DND-41 (cell line): Measurements from ENCODE around the gene MARCKSL1.

Experiments used
- ATAC-seq: fragments of 200-7000 bp; cut with Tn5 transposase; 3 replicates; pipeline ENCODE4 v1.9.1; 2021; ENCODE audit warnings: low read depth; ENCODE audit not compliant: insufficient read depth
- DNase-seq: peaks from one replicate; pipeline ENCODE4 v3.0.0-alpha.2; 2020
- H2AFZ ChIP-seq: 2 replicates; pipeline ENCODE4 v1.6.0; 2012; ENCODE audit warnings: low read depth, low read length
- H3K27ac ChIP-seq: 2 replicates; pipeline ENCODE4 v1.5.1; 2012; ENCODE audit warnings: low read length, inconsistent platforms
- H3K27me3 ChIP-seq: fragments of 200-600 bp; sonication (generic); 2 replicates; pipeline ENCODE4 v1.6.0; 2012; ENCODE audit warnings: low read length, mild to moderate bottlenecking, inconsistent platforms; ENCODE audit not compliant: insufficient read depth, poor library complexity
- H3K36me3 ChIP-seq: 2 replicates; pipeline ENCODE4 v1.5.1; 2012; ENCODE audit warnings: low read length, inconsistent platforms; ENCODE audit not compliant: insufficient read depth
- H3K4me1 ChIP-seq: 2 replicates; pipeline ENCODE4 v1.5.1; 2012; ENCODE audit warnings: mild to moderate bottlenecking, low read length; ENCODE audit not compliant: insufficient read depth
- H3K4me2 ChIP-seq: 2 replicates; pipeline ENCODE4 v1.6.0; 2012; ENCODE audit warnings: mild to moderate bottlenecking, moderate library complexity, low read length, inconsistent platforms; ENCODE audit not compliant: insufficient read depth
- H3K4me3 ChIP-seq, 2 experiments: fragments of 200-600 bp in 1 of 2; shearing (Covaris generic) in 1 of 2; 2 replicates each; pipeline ENCODE4 v1.5.1; 2012 to 2016; ENCODE audit warnings: inconsistent platforms in 2 of 2, low read length in 2 of 2, mild to moderate bottlenecking in 2 of 2, low read depth in 1 of 2, moderate library complexity in 1 of 2
- H3K79me2 ChIP-seq: 2 replicates; pipeline ENCODE4 v1.6.0; 2012; ENCODE audit warnings: low read length, inconsistent platforms; ENCODE audit not compliant: insufficient read depth
- H3K9ac ChIP-seq: 2 replicates; pipeline ENCODE4 v1.6.0; 2012; ENCODE audit warnings: low read depth, mild to moderate bottlenecking, inconsistent platforms, low read length, moderate library complexity
- H3K9me3 ChIP-seq: 2 replicates; pipeline ENCODE4 v1.5.1; 2012; ENCODE audit warnings: low read length, moderate library complexity, mild to moderate bottlenecking, inconsistent platforms; ENCODE audit not compliant: insufficient read depth, severe bottlenecking
- H4K20me1 ChIP-seq: 2 replicates; pipeline ENCODE4 v1.6.0; 2012; ENCODE audit warnings: low read length; ENCODE audit not compliant: insufficient read depth
- CTCF ChIP-seq: IDR thresholded peaks from 2 replicates; pipeline ENCODE4 v1.5.1; 2012; ENCODE audit warnings: borderline replicate concordance, low read length, moderate library complexity, mild to moderate bottlenecking; ENCODE audit not compliant: poor library complexity, severe bottlenecking; ENCODE audit errors: extremely low read depth
- EZH2 ChIP-seq: IDR thresholded peaks from 3 replicates; pipeline ENCODE4 v1.6.1; 2012; ENCODE audit warnings: borderline replicate concordance, low read depth, mild to moderate bottlenecking, moderate library complexity, low read length, inconsistent platforms; ENCODE audit not compliant: severe bottlenecking

The MARCKSL1 gene

DNA sequence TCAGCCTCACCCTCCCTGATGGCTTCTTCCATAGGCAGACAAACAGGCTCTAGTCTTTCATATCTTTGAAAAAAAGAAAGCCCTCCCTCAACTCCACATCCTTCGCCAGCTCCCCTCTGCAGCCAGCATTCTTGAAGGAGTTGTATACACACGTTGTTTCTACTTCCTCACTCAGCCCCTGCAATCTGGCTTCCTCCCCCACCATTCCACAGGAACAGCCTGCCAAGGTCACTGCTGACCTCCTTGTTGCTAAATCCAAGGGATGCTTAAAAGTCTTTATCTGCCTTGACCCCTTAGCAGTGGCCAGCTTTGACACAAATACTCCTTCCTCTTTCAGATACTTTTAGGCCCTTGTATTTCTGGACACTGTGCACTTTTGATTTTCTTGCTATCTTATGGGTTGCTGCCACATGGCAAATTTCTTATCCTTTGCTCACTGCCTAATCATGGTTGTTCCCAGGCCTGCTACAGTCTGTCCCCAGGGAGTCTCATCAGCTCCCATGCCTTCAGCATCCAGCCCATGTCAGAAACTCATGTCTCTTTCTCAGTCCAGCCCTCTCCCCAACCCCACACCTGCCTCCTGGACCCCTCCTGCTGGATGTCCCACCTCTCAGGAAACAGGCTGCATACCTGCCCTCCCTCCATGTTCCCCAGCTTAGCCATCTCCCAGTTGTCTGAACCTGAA is 18.0 kb upstream of the MARCKSL1 start:
- no peak overlapping the region for H2AFZ ChIP-seq
- no peaks in the 10 kb centered on the region for H3K36me3 ChIP-seq
- H3K4me3 ChIP-seq = no peak overlapping the region
- no peak overlapping the region for H3K4me2 ChIP-seq
- H4K20me1 ChIP-seq = no peaks in the 10 kb centered on the region
- DNase-seq = no peak
- no peaks in the 10 kb centered on the region for H3K9me3 ChIP-seq
- no peak overlapping the region for H3K27ac ChIP-seq
- TF ChIP-seq CTCF (no peak), EZH2 (no peak)
- H3K4me1 ChIP-seq = peaks cover 20% of the 10 kb centered on the region
- H3K9ac ChIP-seq = no peak overlapping the region
- peaks cover 4% of the 10 kb centered on the region for H3K79me2 ChIP-seq
- H3K27me3 ChIP-seq = no peaks in the 10 kb centered on the region
- ATAC-seq = no peak

DNA sequence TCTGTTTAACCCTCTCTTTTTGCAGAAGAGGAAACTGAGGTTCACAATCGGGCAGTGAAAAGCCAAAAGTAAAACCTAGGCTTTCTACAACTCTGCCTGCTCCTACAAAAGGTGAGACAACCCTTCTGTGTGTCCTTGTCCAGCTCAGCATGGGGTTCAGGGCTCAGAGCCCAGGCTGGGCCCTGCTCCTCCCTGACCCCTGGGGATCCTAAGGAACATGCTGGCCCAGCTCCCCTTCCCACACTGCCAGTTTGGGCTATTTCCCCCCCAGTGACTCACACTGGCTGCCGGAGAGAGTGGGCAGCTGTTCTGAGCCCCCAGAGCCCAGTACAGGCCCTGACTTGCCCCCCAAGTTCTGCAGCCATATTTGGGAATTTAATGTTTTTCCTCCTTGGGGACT is 17.4 kb upstream of the MARCKSL1 start:
- no peak for ATAC-seq
- Histone ChIP-seq H3K36me3 (no peaks in the 10 kb centered on the region), H3K27me3 (no peaks in the 10 kb centered on the region), H3K27ac (no peak overlapping the region), H4K20me1 (no peaks in the 10 kb centered on the region), H3K79me2 (peaks cover 4% of the 10 kb centered on the region), H3K4me2 (no peak overlapping the region), H3K9me3 (no peaks in the 10 kb centered on the region), H2AFZ (no peak overlapping the region), H3K4me1 (peaks cover 20% of the 10 kb centered on the region), H3K9ac (no peak overlapping the region), H3K4me3 (no peak overlapping the region)
- no peak for TF ChIP-seq CTCF
- TF ChIP-seq EZH2 = no peak
- no peak for DNase-seq

DNA sequence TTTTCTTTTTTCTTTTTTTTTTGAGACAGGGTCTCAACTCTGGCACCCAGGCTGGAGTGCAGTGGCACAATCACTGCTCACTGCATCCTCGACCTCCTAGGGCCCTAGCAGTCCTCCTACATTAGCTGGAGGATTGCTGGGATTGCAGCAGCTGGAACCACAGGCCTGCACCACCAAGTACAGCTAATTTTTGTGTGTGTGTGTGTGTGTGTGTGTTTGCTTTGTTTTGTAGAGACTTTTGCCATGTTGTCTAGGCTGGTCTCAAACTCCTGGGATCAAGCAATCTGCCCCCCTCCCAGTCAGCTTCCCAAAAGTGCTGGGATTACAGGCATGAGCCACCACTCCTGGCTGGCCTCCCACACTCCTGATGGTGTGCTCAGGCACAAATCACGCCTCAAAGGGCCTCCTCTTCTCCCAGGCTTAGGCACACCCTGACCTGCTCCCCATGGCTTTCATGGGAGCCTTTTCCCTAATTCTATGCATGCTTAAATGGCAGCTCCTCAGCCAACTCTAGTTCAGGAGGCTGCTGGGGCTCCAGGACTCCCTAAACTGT is 16.9 kb upstream of the MARCKSL1 start:
- H3K36me3 ChIP-seq = no peaks in the 10 kb centered on the region
- no peak for TF ChIP-seq EZH2
- TF ChIP-seq CTCF = no peak
- no peak overlapping the region for H2AFZ ChIP-seq
- H3K9me3 ChIP-seq = no peaks in the 10 kb centered on the region
- no peaks in the 10 kb centered on the region for H4K20me1 ChIP-seq
- H3K27ac ChIP-seq = no peak overlapping the region
- H3K4me3 ChIP-seq = no peak overlapping the region
- DNase-seq (no peak), ATAC-seq (no peak)
- no peaks in the 10 kb centered on the region for H3K27me3 ChIP-seq
- no peak overlapping the region for H3K4me2 ChIP-seq
- H3K4me1 ChIP-seq = peaks cover 20% of the 10 kb centered on the region
- no peak overlapping the region; the same call in 1 of the 2 replicates for H3K9ac ChIP-seq
- peaks cover 4% of the 10 kb centered on the region for H3K79me2 ChIP-seq
